ENCODE measurements around the gene GHITM.

DNA sequence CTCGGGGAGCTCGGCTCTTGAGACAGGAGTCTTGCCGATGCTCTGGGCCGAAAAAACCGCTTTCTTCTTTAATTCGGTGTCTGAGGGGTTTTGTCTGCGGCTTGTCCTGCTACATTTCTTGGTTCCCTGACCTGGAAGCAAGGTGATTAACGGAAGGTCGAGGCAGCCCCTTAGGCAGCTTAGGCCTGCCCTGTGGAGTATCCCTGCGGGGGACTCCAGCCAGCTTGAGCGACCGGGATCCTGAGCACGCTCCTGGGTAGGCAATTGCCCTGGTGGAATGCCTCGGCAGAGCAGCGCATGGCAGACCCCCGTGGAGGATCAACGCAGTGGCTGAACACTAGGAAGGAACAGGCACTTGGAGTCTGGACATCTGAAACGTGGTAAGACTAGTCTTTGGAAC lies 30.5 kb upstream of the GHITM start:
- TF ChIP-seq, protein P1, sequence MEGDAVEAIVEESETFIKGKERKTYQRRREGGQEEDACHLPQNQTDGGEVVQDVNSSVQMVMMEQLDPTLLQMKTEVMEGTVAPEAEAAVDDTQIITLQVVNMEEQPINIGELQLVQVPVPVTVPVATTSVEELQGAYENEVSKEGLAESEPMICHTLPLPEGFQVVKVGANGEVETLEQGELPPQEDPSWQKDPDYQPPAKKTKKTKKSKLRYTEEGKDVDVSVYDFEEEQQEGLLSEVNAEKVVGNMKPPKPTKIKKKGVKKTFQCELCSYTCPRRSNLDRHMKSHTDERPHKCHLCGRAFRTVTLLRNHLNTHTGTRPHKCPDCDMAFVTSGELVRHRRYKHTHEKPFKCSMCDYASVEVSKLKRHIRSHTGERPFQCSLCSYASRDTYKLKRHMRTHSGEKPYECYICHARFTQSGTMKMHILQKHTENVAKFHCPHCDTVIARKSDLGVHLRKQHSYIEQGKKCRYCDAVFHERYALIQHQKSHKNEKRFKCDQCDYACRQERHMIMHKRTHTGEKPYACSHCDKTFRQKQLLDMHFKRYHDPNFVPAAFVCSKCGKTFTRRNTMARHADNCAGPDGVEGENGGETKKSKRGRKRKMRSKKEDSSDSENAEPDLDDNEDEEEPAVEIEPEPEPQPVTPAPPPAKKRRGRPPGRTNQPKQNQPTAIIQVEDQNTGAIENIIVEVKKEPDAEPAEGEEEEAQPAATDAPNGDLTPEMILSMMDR (IDR thresholded peaks at IDR 0.05): no peak
- TF ChIP-seq POLR2A (IDR thresholded peaks at IDR 0.05): no peak
